NCI-H82 treated with DMSO at 0.1 percent for 48 hours (cell line): ENCODE data around the gene DNAJC6.
"Not testable (repeated sequence)": the region's sequence is repeated elsewhere in the genome, so short reads cannot be mapped to it uniquely, and the experiment has no call there.

ENCODE experiments used
- DNase-seq: peaks from one replicate; lab custom pipeline; 2025; ENCODE audit not compliant: unreplicated experiment; lab: John Stamatoyannopoulos, UW

The DNAJC6 gene

GRCh38 chr1:65355031-65355712 is 45.8 kb downstream of the DNAJC6 start:
- DNase-seq = no peak

- DNase-seq = no peak
Measured at GRCh38 chr1:65357291-65357960, 48.1 kb downstream of the DNAJC6 start.

- DNase-seq = no peak
Measured at GRCh38 chr1:65359888-65360287, 50.5 kb downstream of the DNAJC6 start.

GRCh38 chr1:65360648-65361047 is 51.3 kb downstream of the DNAJC6 start:
- DNase-seq = peak; percentile 95

GRCh38 chr1:65362545-65362944 is 53.2 kb downstream of the DNAJC6 start:
- no peak for DNase-seq

- DNase-seq = no peak
Measured at GRCh38 chr1:65363484-65363883, 54.1 kb downstream of the DNAJC6 start.

GRCh38 chr1:65368403-65368802 is 59.1 kb downstream of the DNAJC6 start:
- DNase-seq = no peak

GRCh38 chr1:65371544-65371943 is 62.2 kb downstream of the DNAJC6 start:
- no peak for DNase-seq

- no peak for DNase-seq
Measured at GRCh38 chr1:65372557-65372956, 63.2 kb downstream of the DNAJC6 start.

GRCh38 chr1:65377496-65378246 is 68.3 kb downstream of the DNAJC6 start:
- no peak for DNase-seq

GRCh38 chr1:65378247-65378946 is 69.1 kb downstream of the DNAJC6 start:
- no peak for DNase-seq

- not testable (repeated sequence) for DNase-seq
Measured at GRCh38 chr1:65384426-65384825, 75.1 kb downstream of the DNAJC6 start.

- no peak for DNase-seq
Measured at GRCh38 chr1:65386439-65386838, 77.1 kb downstream of the DNAJC6 start.

- DNase-seq = no peak
Measured at GRCh38 chr1:65387821-65388220, 78.5 kb downstream of the DNAJC6 start.

GRCh38 chr1:65388908-65389695 is 79.8 kb downstream of the DNAJC6 start:
- no peak for DNase-seq

GRCh38 chr1:65392497-65392896 is 83.2 kb downstream of the DNAJC6 start:
- no peak for DNase-seq

- no peak for DNase-seq
Measured at GRCh38 chr1:65393347-65393746, 84.0 kb downstream of the DNAJC6 start.

- peak; percentile 23 for DNase-seq
Measured at GRCh38 chr1:65393928-65394327, 84.6 kb downstream of the DNAJC6 start.

GRCh38 chr1:65395887-65396612 is 86.7 kb downstream of the DNAJC6 start:
- no peak for DNase-seq

GRCh38 chr1:65398083-65398482 is 88.7 kb downstream of the DNAJC6 start:
- DNase-seq = no peak
